ENCODE measurements around the gene TIGD1.
A peak's percentile ranks its signal among the peaks of the same experiment; 100 is the strongest.

The TIGD1 gene

DNA sequence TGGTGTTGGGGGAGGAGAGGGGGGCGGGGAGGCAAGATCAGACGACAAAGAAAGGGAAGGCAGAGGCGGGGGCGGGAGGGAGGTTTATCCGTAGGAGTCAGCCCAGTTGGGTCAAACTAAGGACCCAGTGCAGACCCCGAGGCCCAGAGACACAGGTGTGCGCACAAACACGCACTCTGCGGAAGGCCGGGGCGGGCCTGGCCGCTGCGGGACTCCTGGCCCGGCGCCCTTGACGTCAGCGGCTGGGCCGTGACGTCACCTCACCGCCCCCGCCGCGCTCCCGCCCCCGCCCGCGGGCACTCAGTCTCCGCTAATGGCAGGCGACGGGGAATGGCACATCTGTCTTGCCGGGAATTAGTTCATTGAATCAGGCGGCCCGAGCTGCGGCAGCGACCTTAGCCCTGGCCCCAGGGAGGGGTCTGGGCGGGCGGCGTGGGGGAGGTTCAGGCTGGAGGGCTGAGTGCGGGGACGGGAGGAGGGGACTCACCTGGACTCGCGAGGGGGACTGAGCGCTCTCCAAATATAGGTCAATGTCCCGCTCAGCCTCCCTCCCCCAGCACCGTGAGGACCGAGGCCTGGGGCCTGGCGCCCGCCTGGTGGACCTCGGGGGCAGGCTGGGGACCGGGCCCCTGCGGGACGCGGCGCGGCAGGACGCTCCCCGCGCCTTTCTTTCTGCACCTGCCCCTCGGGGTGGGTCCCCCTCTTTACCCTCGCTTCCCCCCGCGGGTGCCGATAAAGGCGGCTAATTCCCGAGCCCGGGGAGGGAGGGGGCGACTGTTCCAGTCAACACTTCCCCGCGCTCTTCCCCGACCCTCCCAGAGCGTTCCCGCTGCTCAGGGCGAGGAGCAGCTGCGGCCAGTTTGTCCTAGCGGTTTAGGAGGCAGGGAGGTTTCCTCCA lies 47.2 kb downstream of the TIGD1 start:
- peak overlapping the region; percentile 45 for H3K4me3 ChIP-seq (ENCODE audit: low read depth, low read length)

DNA sequence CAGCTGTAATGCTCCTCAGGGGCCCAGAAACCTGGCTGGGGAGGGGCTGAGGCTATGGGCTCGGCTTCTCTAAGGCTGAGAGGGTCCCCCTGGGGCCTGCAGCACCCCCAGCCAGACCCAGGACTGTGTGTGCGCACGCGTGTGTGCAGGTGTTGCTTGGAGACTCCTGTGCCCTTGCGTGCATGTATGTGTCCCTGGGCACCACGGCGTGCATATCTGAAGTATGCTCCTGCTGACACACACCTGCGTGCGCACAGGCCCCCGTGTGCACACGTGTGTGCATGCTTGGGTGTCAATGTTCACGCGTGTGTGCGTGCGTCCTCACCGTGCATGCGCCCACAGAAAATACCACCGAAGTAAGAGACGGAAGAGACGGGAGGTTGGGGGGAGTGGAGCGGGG lies 47.8 kb downstream of the TIGD1 start:
- peak overlapping the region; percentile 42 for H3K4me3 ChIP-seq (ENCODE audit: low read depth, low read length)

DNA sequence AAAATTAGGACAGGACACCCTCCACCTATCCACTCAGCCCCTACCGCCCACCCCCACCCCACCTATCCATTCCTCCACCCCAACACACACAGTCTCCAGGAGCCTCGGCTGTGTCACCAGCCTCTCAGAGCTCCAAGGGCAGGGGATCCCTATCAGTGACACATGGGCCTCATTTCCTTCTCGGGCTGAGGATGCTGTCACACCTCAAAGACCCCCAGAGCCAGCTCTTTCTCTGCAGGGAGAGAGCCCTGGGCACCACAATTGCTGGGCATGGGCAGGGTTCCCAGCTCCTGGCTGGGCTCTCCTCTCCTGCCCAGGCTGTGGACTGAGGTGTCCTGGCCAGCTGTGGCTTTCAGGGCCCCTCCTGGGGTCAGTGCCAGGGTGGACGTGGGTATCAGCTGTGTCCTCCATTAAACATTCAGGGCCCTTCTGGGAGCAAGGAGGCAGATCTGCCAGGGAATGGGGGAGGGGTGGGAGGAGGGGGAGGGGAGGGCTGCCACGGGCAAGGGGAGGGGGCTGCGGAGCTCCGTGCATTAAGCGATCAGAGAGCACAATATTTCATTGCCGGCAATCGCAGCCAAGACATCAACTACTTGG lies 48.5 kb downstream of the TIGD1 start:
- H3K4me3 ChIP-seq (ENCODE audit: low read depth, low read length): no peak overlapping the region

DNA sequence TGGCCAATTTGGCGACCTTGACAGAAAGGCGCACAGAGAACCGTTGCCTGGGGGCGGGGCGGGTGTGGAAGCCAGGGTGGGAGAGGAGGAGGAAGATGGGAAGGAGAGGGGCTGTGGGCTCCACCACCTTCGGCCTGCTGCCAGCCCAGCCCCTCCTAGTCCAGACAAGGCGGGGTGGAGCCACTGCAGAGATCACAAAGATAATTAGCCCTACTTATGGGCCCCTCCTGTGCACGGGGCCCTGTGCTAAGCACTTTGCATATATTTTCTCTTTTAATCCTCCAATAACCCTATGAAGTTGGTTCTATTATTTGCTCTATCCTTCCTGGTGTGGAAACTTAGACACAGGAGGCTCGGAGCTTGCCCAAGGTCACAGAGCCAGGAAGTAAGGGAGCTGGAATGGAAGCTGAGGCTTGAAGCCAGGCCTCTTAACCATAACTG lies 49.0 kb downstream of the TIGD1 start:
- no peak overlapping the region for H3K4me3 ChIP-seq (ENCODE audit: low read depth, low read length)

DNA sequence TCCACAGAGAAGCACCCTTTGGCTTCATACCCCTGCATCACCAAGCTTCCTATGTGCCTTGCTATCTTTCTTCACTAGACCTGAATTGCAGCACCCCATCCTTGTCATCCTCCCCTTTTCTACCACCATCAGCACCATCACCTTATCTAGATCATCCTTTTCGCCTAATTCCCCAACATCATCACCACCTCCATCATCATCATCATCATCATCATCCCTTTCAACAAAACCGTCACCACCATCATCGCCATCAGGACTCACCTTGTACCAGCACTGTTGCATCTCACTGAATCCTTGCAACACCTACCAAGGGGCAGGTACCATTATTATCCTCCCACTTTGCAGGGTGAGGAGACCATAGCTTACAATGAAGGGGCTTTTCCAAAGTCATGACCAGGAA lies 51.9 kb downstream of the TIGD1 start:
- no peak overlapping the region for H3K4me3 ChIP-seq (ENCODE audit: low read depth, low read length)
